Measurements from ENCODE around the gene TNPO3.
"Not testable (repeated sequence)": the region's sequence is repeated elsewhere in the genome, so short reads cannot be mapped to it uniquely, and the experiment has no call there.

TNPO3 gene

GRCh38 chr7:129067943-129068548 lies 13.1 kb upstream of the TNPO3 start:
- no peak for DNase-seq

GRCh38 chr7:129067132-129067561 lies 12.2 kb upstream of the TNPO3 start:
- not testable (repeated sequence) for DNase-seq

- no peak for DNase-seq
These were observed 11.6 kb upstream of the TNPO3 start for GRCh38 chr7:129066290-129067131.

- no peak for DNase-seq
These were observed 1.1 kb upstream of the TNPO3 start for GRCh38 chr7:129055861-129056464.

GRCh38 chr7:129055294-129055816 lies 444 bp upstream of the TNPO3 start:
- DNase-seq = no peak

- DNase-seq = peak; percentile 11
These were observed 923 bp downstream of the TNPO3 start for GRCh38 chr7:129053938-129054437.

- no peak for DNase-seq
These were observed 2.5 kb downstream of the TNPO3 start for GRCh38 chr7:129052441-129052840.

GRCh38 chr7:129051459-129051858 lies 3.5 kb downstream of the TNPO3 start:
- not testable (repeated sequence) for DNase-seq

- no peak for DNase-seq
These were observed 7.2 kb downstream of the TNPO3 start for GRCh38 chr7:129047761-129048160.

- no peak for DNase-seq
These were observed 9.2 kb downstream of the TNPO3 start for GRCh38 chr7:129045682-129046081.

GRCh38 chr7:129043012-129043411 lies 11.9 kb downstream of the TNPO3 start:
- no peak for DNase-seq

- no peak for DNase-seq
These were observed 13.5 kb downstream of the TNPO3 start for GRCh38 chr7:129041142-129042085.

GRCh38 chr7:129038468-129038867 lies 16.4 kb downstream of the TNPO3 start:
- not testable (repeated sequence) for DNase-seq

- no peak for DNase-seq
These were observed 17.3 kb downstream of the TNPO3 start for GRCh38 chr7:129037585-129037984.

GRCh38 chr7:129032017-129032416 lies 22.9 kb downstream of the TNPO3 start:
- no peak for DNase-seq

- no peak for DNase-seq
These were observed 24.5 kb downstream of the TNPO3 start for GRCh38 chr7:129030440-129030839.

- no peak for DNase-seq
These were observed 30.8 kb downstream of the TNPO3 start for GRCh38 chr7:129024125-129024524.

GRCh38 chr7:129021656-129022055 lies 33.3 kb downstream of the TNPO3 start:
- no peak for DNase-seq

- no peak for DNase-seq
These were observed 36.9 kb downstream of the TNPO3 start for GRCh38 chr7:129017933-129018538.

- DNase-seq = no peak
These were observed 37.6 kb downstream of the TNPO3 start for GRCh38 chr7:129017264-129017663.

GRCh38 chr7:129014501-129015101 lies 40.3 kb downstream of the TNPO3 start:
- no peak for DNase-seq
